Upper lobe of left lung (tissue), 4 donors: ENCODE results near the gene NUFIP1.

Experiments used
- CTCF ChIP-seq, 6 experiments: fragments of 450-650 bp in 4 of 6; fragments of 200-600 bp in 2 of 6; sonication (generic) in 2 of 6; IDR thresholded peaks; one replicate each; pipeline ENCODE4 v1.5.1; 2016 to 2019; ENCODE audit warnings: antibody characterized with exemption in 6 of 6
- EP300 ChIP-seq, 4 donors: sonication (generic); formaldehyde crosslinking; IDR thresholded peaks; one replicate each; pipeline ENCODE4 v1.5.1; 2017; ENCODE audit warnings: antibody characterized with exemption in 4 of 4, control low read depth in 2 of 4
- POLR2A ChIP-seq, 4 donors: fragments of 450-650 bp; IDR thresholded peaks; one replicate each; pipeline ENCODE4 v1.5.1; 2016 to 2017; ENCODE audit warnings: antibody characterized with exemption in 4 of 4, mild to moderate bottlenecking in 2 of 4

- TF ChIP-seq CTCF (IDR thresholded peaks at IDR 0.05) (no peak), EP300 (IDR thresholded peaks at IDR 0.05) (no peak), POLR2A (IDR thresholded peaks at IDR 0.05) (no peak)
Measured at GRCh38 chr13:44927968-44928367, 61.3 kb downstream of the NUFIP1 start.
